Measurements from ENCODE around the gene IPO5.

IPO5 gene

GRCh38 chr13:98020271-98020670, 66.8 kb downstream of the IPO5 start:
- no peak overlapping the region for H3K4me3 ChIP-seq (ENCODE audit: low read depth, low read length)
- TF ChIP-seq CTCF (IDR thresholded peaks at IDR 0.05; ENCODE audit: control insufficient read depth, extremely low read depth, insufficient read depth), result no peak
- DNase-seq (ENCODE audit: low read depth), result no peak

- H3K4me3 ChIP-seq (ENCODE audit: low read depth, low read length), result no peak overlapping the region
- DNase-seq (ENCODE audit: low read depth), result no peak
Observed at GRCh38 chr13:98022210-98022609, 68.7 kb downstream of the IPO5 start.

GRCh38 chr13:98025480-98026025, 72.1 kb downstream of the IPO5 start:
- DNase-seq (ENCODE audit: low read depth), result no peak
- no peak overlapping the region for H3K4me3 ChIP-seq (ENCODE audit: low read depth, low read length)
- TF ChIP-seq CTCF (IDR thresholded peaks at IDR 0.05; ENCODE audit: control insufficient read depth, extremely low read depth, insufficient read depth), result no peak

More at GRCh38 chr13:98022210-98022609, 68.7 kb downstream of the IPO5 start:
- no peak for TF ChIP-seq CTCF (IDR thresholded peaks at IDR 0.05; ENCODE audit: control insufficient read depth, extremely low read depth, insufficient read depth)

- no peak for TF ChIP-seq CTCF (IDR thresholded peaks at IDR 0.05; ENCODE audit: control insufficient read depth, extremely low read depth, insufficient read depth)
- no peak for DNase-seq (ENCODE audit: low read depth)
- no peak overlapping the region for H3K4me3 ChIP-seq (ENCODE audit: low read depth, low read length)
Observed at GRCh38 chr13:98026457-98026857, 73.0 kb downstream of the IPO5 start.

- TF ChIP-seq CTCF (IDR thresholded peaks at IDR 0.05; ENCODE audit: control insufficient read depth, extremely low read depth, insufficient read depth), result no peak
- DNase-seq (ENCODE audit: low read depth), result no peak
- no peak overlapping the region for H3K4me3 ChIP-seq (ENCODE audit: low read depth, low read length)
Observed at GRCh38 chr13:98032168-98032567, 78.7 kb downstream of the IPO5 start.

GRCh38 chr13:98033277-98034247, 80.1 kb downstream of the IPO5 start:
- no peak for TF ChIP-seq CTCF (IDR thresholded peaks at IDR 0.05; ENCODE audit: control insufficient read depth, extremely low read depth, insufficient read depth)
- H3K4me3 ChIP-seq (ENCODE audit: low read depth, low read length), result no peak overlapping the region
- no peak for DNase-seq (ENCODE audit: low read depth)
